Mucosa of gallbladder (tissue), 1 donor: ENCODE results near the gene KIDINS220. TPM values are rescaled to one million over a fixed set of nuclear protein-coding genes. Genes with fewer than 3 reads are reported as not detected.

Experiments
- DNase-seq: peaks from one replicate; pipeline ENCODE4 v3.0.0-alpha.2; 2020; ENCODE audit warnings: low spot score
- total RNA-seq: library from RNA; stranded (reverse); gene quantifications from one replicate; pipeline ENCODE4 v1.2.1, GENCODE V29; 2021
- donor health status: DM: no; HTN: no; CAD: no.

The KIDINS220 gene
- total RNA-seq, 1 donor from 2014 or later: 50.6 TPM

DNA sequence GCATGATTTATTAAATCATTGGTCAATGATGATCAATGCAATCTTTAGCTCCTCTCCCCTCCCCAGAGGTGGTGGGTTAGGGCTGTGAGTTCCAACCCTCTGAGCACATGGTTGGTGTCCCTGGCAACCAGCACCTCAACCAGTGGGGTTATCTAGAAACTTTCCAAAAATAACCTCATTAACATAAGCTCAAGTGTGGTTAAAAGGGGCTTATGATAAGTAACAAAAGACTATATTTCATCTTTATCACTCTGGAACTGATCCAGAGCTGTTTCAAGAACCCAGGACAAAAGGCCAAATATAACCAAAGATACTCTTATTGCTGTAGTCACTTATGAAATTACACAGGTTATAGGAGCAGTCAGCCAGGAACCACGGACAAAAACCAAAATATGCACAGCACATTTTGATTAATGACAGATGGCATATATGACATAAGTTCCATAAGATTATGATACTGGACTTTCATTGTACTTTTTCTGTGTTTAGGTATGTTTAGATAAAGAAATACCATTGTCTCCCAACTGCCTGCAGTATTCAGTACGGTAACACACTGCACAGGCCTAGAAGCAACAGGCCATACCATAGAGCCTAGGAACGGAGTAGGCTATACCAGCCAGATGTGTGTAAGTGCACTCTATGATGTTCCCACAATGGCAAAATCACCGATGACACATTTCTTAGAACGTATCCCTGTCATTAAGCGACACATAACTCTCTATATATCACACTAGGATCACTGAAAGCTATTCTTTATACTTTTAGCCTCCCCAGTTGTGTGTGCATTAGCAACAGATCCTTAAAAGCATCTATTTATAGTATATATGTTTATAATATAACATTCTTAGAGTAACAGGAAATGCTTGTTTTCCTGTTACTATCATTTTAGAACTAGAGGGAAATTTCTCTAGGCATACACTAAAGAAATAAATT is 31.9 kb downstream of the KIDINS220 start:
- no peak for DNase-seq

DNA sequence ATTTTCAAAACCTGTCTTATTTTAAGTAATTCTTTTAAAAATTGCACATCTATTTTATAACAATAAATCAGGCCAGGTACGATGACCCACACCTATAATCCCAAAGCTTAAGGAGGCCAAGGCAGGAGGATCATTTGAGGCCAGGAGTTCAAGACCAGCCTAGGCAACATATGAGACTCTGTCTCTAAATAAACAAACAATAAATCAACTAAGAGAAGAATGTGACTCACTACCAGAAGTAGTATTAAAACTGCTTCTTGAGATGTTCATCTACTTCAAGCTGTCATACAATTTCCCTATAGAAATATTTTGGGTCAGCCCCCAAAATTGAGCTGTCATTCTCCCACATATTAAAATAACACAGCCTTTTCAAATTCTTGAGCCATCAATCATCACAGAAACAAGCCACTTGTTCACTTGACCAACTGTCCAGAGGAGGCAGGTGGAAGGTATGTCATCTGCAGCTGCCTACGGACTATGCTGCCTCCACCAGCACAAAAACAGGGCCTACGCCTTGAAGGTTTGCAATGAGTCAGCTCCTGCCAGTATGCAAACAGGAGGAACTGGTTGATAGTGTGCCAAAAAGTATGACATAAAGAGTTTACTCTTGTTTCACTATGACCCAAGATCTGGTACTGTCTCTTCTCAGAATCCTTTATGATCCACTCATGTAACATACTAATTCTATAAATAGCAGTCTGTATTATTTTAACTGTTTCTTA is 33.6 kb downstream of the KIDINS220 start:
- peak; percentile 61 for DNase-seq

GRCh38 chr2:8802741-8803140 is 34.7 kb downstream of the KIDINS220 start:
- DNase-seq: no peak

DNA sequence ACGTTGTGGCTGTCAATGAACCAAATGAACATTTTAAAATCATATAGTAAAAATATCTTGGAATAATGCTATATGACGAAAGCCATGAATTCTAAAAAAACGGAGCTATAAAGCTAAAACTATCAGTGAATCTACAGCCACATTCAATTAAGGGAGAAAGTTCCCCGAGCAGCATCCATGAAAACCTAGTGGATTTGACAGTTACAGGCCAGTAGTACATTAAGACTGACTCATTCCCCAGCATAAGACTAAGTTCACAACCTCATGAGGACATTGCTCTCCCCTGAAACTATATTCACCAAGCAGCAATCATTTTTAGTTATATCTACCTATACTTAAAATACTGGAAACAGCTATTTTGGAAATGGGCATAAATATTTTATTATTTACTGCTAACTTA is 36.6 kb downstream of the KIDINS220 start:
- DNase-seq: no peak

- DNase-seq: no peak
These were observed 37.2 kb downstream of the KIDINS220 start for GRCh38 chr2:8800218-8800617.

GRCh38 chr2:8799004-8799403 is 38.4 kb downstream of the KIDINS220 start:
- no peak for DNase-seq

DNA sequence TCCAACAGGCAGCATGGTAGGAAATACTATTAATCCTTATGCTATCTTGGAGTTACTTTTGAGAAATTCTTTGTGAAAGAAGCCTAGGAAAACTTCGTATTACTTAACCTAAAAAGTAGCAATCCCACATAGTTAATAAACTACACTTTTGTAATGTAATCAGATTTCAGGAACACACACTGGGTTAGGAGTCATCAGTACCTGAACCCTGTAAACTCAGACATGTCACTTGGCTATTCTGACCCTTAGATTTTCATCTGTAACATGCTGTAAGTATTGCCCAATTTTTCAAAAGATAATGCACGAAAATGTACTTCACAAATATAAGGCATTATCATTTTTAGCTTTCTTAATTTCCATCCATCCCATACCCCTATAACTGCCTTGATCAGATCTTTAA is 39.0 kb downstream of the KIDINS220 start:
- DNase-seq: no peak

DNA sequence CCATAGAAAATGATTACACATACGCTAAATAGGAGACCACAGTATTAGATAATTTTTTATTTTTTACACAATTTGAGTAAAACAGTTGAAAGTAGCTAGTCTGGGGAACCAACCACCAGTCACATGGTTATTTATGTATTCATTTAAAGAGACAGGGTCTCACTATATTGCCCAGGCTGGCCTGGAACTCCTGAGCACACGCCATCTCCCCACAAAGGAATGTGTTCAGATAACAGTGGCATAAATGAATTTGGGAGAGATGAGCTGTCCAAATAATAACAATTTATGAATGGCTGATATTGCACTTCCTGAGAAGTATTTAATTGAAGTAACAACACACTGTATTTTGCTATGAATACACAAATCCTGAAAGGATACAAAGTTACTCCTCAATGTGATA is 39.7 kb downstream of the KIDINS220 start:
- DNase-seq: no peak

GRCh38 chr2:8796878-8797550 is 40.4 kb downstream of the KIDINS220 start:
- DNase-seq: no peak

DNA sequence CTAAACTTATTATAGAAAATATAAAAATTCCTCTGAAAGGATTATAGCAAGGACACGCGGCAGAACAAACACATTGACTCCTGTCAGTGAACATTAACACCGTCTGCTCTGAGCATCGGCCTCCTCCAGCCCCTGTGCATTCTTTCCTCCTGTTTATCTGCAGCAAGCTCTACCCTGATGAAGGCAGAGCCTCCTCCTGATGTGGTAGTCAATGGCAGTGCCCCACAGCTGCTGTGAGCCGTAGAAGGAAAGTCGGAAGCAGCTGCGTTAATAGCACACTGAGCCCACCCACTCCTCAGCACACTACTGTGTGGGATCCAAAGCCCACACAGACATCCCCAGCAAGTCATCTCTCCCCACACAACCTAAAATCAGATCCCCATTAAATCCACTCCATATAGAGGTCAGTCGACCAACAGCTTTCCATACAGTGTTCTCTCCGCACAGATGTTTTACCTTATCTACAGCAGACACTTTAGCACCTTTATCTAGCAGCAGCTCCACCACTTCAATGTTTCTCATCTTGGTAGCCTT is 41.0 kb downstream of the KIDINS220 start:
- no peak for DNase-seq

GRCh38 chr2:8794923-8795825 is 42.2 kb downstream of the KIDINS220 start:
- DNase-seq: no peak

DNA sequence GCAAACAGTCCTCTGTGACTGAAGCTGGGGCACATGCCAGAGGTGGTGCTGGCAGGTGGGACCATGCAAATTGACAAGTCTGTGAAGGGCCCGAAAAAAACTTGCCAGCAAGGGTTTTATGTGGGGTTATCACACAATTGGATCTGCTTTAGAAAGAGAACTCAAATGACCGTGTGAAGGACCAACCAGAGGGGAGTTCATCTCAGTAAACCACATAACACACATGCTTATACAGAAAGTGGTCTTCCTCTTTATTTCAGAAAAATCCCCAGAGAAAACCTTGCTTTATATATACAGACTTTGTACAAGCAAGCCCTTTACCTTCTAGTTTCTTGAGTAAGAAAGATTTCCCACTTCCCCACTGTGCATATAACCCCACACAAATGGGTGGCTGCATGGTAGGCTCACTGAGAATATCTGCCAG is 46.7 kb downstream of the KIDINS220 start:
- no peak for DNase-seq

GRCh38 chr2:8786463-8786862 is 51.0 kb downstream of the KIDINS220 start:
- no peak for DNase-seq

DNA sequence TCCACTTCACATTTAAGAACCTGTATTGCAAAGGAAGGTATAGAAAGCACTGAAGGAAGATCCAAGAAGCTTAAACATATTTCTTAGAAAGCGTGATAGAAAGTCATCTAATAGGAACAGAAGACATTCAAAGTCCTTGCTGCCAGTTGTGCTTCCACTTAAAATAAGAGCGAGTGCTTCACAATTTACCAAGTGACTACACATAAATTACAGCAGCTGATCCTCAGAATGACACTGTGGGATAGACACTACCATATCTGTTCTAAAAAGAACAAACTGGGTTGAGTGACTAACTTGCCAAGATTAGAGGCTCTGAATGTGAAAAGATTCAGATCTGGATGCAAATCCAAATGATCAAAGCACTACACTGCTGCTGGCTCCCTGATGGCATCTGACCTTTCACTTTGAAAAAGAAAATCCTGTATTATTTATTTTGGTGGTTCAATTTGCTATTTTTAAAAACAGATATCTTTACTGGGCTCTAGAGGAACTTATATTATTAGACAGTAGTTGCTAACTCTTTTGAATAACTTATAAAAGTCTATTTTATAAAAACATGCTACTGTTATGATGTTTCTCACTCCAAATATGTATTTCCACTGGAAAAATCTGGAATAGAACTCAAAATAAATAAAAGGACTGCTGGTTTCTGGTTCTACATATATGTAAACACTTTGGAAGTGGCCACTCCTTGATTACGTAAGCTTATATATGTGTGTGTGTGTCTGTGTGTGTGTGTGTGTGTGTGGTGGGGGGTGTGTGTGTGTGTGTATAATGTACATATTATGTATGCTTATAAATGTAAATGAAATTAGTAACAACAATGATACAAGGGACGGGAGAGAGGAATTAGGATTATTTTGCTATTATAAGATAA is 57.4 kb downstream of the KIDINS220 start:
- DNase-seq: no peak

DNA sequence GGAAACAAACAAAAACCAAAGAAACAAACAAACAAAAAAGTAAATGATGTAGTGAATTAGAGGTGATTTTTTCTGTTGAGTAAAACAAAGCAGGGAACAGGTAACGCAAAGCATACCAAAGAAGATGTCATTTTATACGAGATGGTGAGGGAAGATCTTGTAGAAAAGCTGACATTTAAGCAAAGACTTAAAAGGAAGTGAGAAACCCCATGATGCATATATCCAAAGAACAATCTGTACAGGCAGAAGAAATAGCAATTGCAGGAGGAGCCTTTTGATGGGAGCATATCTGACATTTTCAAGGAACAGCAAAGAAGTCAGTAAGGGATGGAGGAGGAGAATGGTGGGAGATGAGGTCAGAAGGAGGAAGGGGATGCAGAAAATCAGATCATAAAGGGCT is 63.0 kb downstream of the KIDINS220 start:
- DNase-seq: no peak

- no peak for DNase-seq
These were observed 70.1 kb downstream of the KIDINS220 start for GRCh38 chr2:8767324-8767723.

- no peak for DNase-seq
These were observed 75.8 kb downstream of the KIDINS220 start for GRCh38 chr2:8761529-8762164.

DNA sequence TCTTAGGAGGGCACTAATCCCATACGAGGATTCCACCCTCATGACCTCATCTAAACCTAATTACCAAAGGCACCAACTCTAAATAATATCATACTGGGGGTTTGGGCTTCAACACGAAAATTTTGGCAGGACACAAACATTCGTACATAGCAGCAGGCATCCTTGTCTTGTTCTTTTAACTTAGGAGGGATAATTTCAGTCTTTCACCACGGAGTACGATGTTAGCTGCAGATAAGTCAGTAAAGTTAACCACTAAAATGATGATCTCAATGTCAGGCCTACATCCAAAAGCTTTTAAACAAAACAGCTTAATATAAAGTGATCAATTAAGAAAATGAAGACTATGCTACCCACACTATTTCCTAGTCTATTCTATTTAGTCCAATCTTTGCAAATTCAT is 80.7 kb downstream of the KIDINS220 start:
- no peak for DNase-seq

DNA sequence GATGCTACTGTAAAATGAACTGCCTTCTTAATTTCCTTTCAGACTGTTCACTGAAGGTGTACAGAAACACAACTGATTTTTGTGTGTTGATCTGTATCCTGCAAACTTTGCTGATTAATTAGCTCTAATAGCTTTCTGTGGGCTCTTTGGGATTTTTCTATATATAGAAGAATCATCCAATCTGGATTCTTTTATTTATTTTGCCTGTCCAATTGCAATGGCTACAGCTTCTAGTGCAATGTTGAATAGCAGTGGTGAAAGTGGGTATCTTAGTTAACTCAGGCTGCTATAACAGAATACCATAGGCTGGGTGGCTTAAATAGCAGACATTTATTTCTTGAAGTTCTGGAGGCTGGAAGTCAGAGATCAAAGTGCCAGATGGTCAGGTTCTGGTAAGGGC is 81.2 kb downstream of the KIDINS220 start:
- no peak for DNase-seq
